IPS-NIHi7 (cell line): ENCODE measurements around the gene ATP8A2.
"Not testable (repeated sequence)": the region's sequence is repeated elsewhere in the genome, so short reads cannot be mapped to it uniquely, and the experiment has no call there.

ENCODE experiments used
- DNase-seq: peaks from one replicate; pipeline ENCODE4 v3.0.0; 2012; ENCODE audit warnings: mixed read lengths; ENCODE audit errors: extremely low spot score

ATP8A2 gene

GRCh38 chr13:26066492-26066891, 694.7 kb downstream of the ATP8A2 start:
- DNase-seq, result not testable (repeated sequence)

GRCh38 chr13:26067601-26068000, 695.8 kb downstream of the ATP8A2 start:
- DNase-seq, result no peak

- not testable (repeated sequence) for DNase-seq
Observed at GRCh38 chr13:26068372-26068771, 696.6 kb downstream of the ATP8A2 start.

GRCh38 chr13:26069642-26070041, 697.9 kb downstream of the ATP8A2 start:
- DNase-seq, result not testable (repeated sequence)

GRCh38 chr13:26071691-26072090, 699.9 kb downstream of the ATP8A2 start:
- DNase-seq, result no peak

- DNase-seq, result not testable (repeated sequence)
Observed at GRCh38 chr13:26072335-26072734, 700.6 kb downstream of the ATP8A2 start.

- no peak for DNase-seq
Observed at GRCh38 chr13:26074706-26075105, 702.9 kb downstream of the ATP8A2 start.
